ENCODE data around the gene SULF2.

Gene SULF2

GRCh38 chr20:47667531-47668312, 117.6 kb downstream of the SULF2 start:
- no peak for DNase-seq

- no peak for DNase-seq
Observed at GRCh38 chr20:47667086-47667485, 118.2 kb downstream of the SULF2 start.

GRCh38 chr20:47666304-47666703, 119.0 kb downstream of the SULF2 start:
- DNase-seq = no peak

GRCh38 chr20:47665221-47665991, 119.9 kb downstream of the SULF2 start:
- DNase-seq = no peak

- DNase-seq = no peak
Observed at GRCh38 chr20:47664744-47665143, 120.5 kb downstream of the SULF2 start.

GRCh38 chr20:47664068-47664437, 121.2 kb downstream of the SULF2 start:
- DNase-seq = no peak

- DNase-seq = peak; percentile 55
Observed at GRCh38 chr20:47663354-47664067, 121.8 kb downstream of the SULF2 start.

GRCh38 chr20:47662483-47663353, 122.6 kb downstream of the SULF2 start:
- DNase-seq = no peak

GRCh38 chr20:47661714-47662113, 123.6 kb downstream of the SULF2 start:
- DNase-seq = no peak

GRCh38 chr20:47660983-47661700, 124.1 kb downstream of the SULF2 start:
- no peak for DNase-seq

GRCh38 chr20:47660602-47660905, 124.7 kb downstream of the SULF2 start:
- DNase-seq = no peak

- no peak for DNase-seq
Observed at GRCh38 chr20:47659904-47660601, 125.2 kb downstream of the SULF2 start.

GRCh38 chr20:47656318-47656717, 129.0 kb downstream of the SULF2 start:
- no peak for DNase-seq

- DNase-seq = no peak
Observed at GRCh38 chr20:47655635-47656034, 129.6 kb downstream of the SULF2 start.

GRCh38 chr20:47654370-47654769, 130.9 kb downstream of the SULF2 start:
- no peak for DNase-seq

GRCh38 chr20:47653869-47654268, 131.4 kb downstream of the SULF2 start:
- DNase-seq = no peak

GRCh38 chr20:47652794-47653193, 132.5 kb downstream of the SULF2 start:
- DNase-seq = no peak

GRCh38 chr20:47652301-47652700, 133.0 kb downstream of the SULF2 start:
- DNase-seq = no peak

GRCh38 chr20:47648943-47649342, 136.3 kb downstream of the SULF2 start:
- no peak for DNase-seq

GRCh38 chr20:47647994-47648393, 137.3 kb downstream of the SULF2 start:
- DNase-seq = no peak

- DNase-seq = no peak
Observed at GRCh38 chr20:47645632-47646031, 139.6 kb downstream of the SULF2 start.

- DNase-seq = no peak
Observed at GRCh38 chr20:47642624-47643023, 142.7 kb downstream of the SULF2 start.

All from CD4-positive, alpha-beta T cell treated with Interferon gamma for 1 hour (primary cell).